Epithelial cell of esophagus (primary cell): ENCODE measurements around the gene ACKR3.
A peak's percentile ranks its signal among the peaks of the same experiment; 100 is the strongest.

Source experiments
- DNase-seq: peaks from one replicate; pipeline ENCODE4 v3.0.0; 2010; ENCODE audit warnings: low read depth
- H3K4me3 ChIP-seq: 2 replicates; pipeline ENCODE4 v1.5.1; 2011; ENCODE audit warnings: mild to moderate bottlenecking, low read length, control low read depth
- CTCF ChIP-seq: IDR thresholded peaks from 2 replicates; pipeline ENCODE4 v1.5.1; 2011; ENCODE audit warnings: low read depth, mild to moderate bottlenecking, low read length, control low read depth, inconsistent platforms; ENCODE audit not compliant: insufficient read depth; ENCODE audit errors: missing control alignments

ACKR3 gene

GRCh38 chr2:236568068-236568921, 1.3 kb upstream of the ACKR3 start:
- peak overlapping the region; percentile 35 for H3K4me3 ChIP-seq
- peak; percentile 33 for DNase-seq
- TF ChIP-seq CTCF: no peak

- no peak for DNase-seq
- no peak for TF ChIP-seq CTCF
- H3K4me3 ChIP-seq: peak overlapping the region; percentile 57
These were observed 578 bp upstream of the ACKR3 start for GRCh38 chr2:236568922-236569572.

- DNase-seq: peak; percentile 25
These were observed 650 bp downstream of the ACKR3 start for GRCh38 chr2:236570081-236570868.

GRCh38 chr2:236571145-236571544, 1.5 kb downstream of the ACKR3 start:
- TF ChIP-seq CTCF: no peak
- DNase-seq: no peak
- H3K4me3 ChIP-seq: peak overlapping the region; percentile 57

More at GRCh38 chr2:236570081-236570868, 650 bp downstream of the ACKR3 start:
- no peak for TF ChIP-seq CTCF
- peak overlapping the region; percentile 57 for H3K4me3 ChIP-seq

- no peak for TF ChIP-seq CTCF
- DNase-seq: no peak
- H3K4me3 ChIP-seq: peak overlapping the region; percentile 57
These were observed 2.9 kb downstream of the ACKR3 start for GRCh38 chr2:236572482-236572881.

- H3K4me3 ChIP-seq: peak overlapping the region; percentile 57
- no peak for TF ChIP-seq CTCF
- DNase-seq: no peak
These were observed 3.7 kb downstream of the ACKR3 start for GRCh38 chr2:236573066-236573929.
